SU-DHL-6 (cell line): Measurements from ENCODE around the gene TOE1.

Source experiments
- H2AFZ ChIP-seq: fragments of 200-600 bp; sonication (generic); 2 replicates; pipeline ENCODE4 v1.6.1; 2014; ENCODE audit warnings: low read depth, mild to moderate bottlenecking, moderate library complexity, mixed read lengths, antibody characterized with exemption, low read length; ENCODE audit not compliant: severe bottlenecking
- H3F3A ChIP-seq: fragments of 200-600 bp; shearing (Covaris generic); 2 replicates; pipeline ENCODE4 v1.6.0; 2016; ENCODE audit warnings: antibody characterized with exemption, mild to moderate bottlenecking; ENCODE audit not compliant: insufficient read depth
- H3K27ac ChIP-seq: fragments of 200-600 bp; sonication (generic); 2 replicates; pipeline ENCODE4 v1.5.1; 2016; ENCODE audit warnings: low read depth, mild to moderate bottlenecking, low read length, moderate library complexity, mixed read lengths
- H3K27me3 ChIP-seq: fragments of 200-600 bp; sonication (generic), shearing (Covaris generic); 2 replicates; pipeline ENCODE4 v1.6.0; 2014; ENCODE audit warnings: mild to moderate bottlenecking, low read length
- H3K36me3 ChIP-seq: fragments of 200-600 bp; sonication (generic); 2 replicates; pipeline ENCODE4 v1.6.1; 2014; ENCODE audit warnings: mild to moderate bottlenecking, low read length, mixed read lengths
- H3K4me2 ChIP-seq: fragments of 300-600, 200-600 bp; shearing (Covaris generic), sonication (generic); 2 replicates; pipeline ENCODE4 v1.6.0; 2014; ENCODE audit warnings: low read length, low read depth, mild to moderate bottlenecking; ENCODE audit not compliant: poor library complexity, severe bottlenecking
- H3K4me3 ChIP-seq: fragments of 200-600 bp; sonication (generic); 2 replicates; pipeline ENCODE4 v1.5.1; 2014; ENCODE audit warnings: antibody characterized with exemption, low read length, mild to moderate bottlenecking, mixed read lengths; ENCODE audit not compliant: insufficient read depth, poor library complexity, severe bottlenecking
- H3K79me2 ChIP-seq: fragments of 200-600 bp; sonication (generic); 2 replicates; pipeline ENCODE4 v1.6.1; 2014; ENCODE audit warnings: mild to moderate bottlenecking, low read length, moderate library complexity; ENCODE audit not compliant: insufficient read depth
- H3K9ac ChIP-seq: fragments of 200-600 bp; sonication (generic); 2 replicates; pipeline ENCODE4 v1.7.0; 2014; ENCODE audit warnings: mild to moderate bottlenecking, low read length
- H3K9me2 ChIP-seq: fragments of 200-600 bp; sonication (generic); replicated peaks from 2 replicates; pipeline ENCODE4 v1.6.1; 2014; ENCODE audit warnings: low read length; ENCODE audit not compliant: insufficient read depth
- H3K9me3 ChIP-seq: fragments of 200-600 bp; sonication (generic); 2 replicates; pipeline ENCODE4 v1.6.1; 2014; ENCODE audit warnings: low read length, mixed read lengths; ENCODE audit not compliant: insufficient read depth
- H4K20me1 ChIP-seq: fragments of 200-600 bp; sonication (generic); 2 replicates; pipeline ENCODE4 v1.6.1; 2014; ENCODE audit warnings: low read depth, mild to moderate bottlenecking, antibody characterized with exemption, low read length, moderate library complexity, mixed read lengths
- EZH2phosphoT487 ChIP-seq: fragments of 200-600 bp; sonication (generic), shearing (Covaris generic); conservative IDR thresholded peaks from 2 replicates; pipeline ENCODE4 v1.6.1; 2018; ENCODE audit warnings: mild to moderate bottlenecking, antibody characterized with exemption, low read length, moderate library complexity, mixed read lengths
- TF ChIP-seq, protein P1 (sequence below): fragments of 200-600 bp; sonication (generic); IDR thresholded peaks from one replicate; pipeline ENCODE4 v1.5.1; 2017; ENCODE audit warnings: antibody characterized with exemption, mild to moderate bottlenecking, low read length, moderate library complexity; ENCODE audit not compliant: insufficient read depth, poor library complexity, severe bottlenecking

TOE1 gene

GRCh38 chr1:45317166-45317565 is 22.8 kb upstream of the TOE1 start:
- Histone ChIP-seq H3K79me2 (no peaks in the 10 kb centered on the region), H3K9me2 (no peaks in the 10 kb centered on the region), H3K36me3 (no peaks in the 10 kb centered on the region), H3K27me3 (no peaks in the 10 kb centered on the region), H4K20me1 (no peaks in the 10 kb centered on the region), H2AFZ (no peak overlapping the region), H3K27ac (no peak overlapping the region), H3F3A (no peaks in the 10 kb centered on the region), H3K9ac (no peak overlapping the region), H3K9me3 (no peaks in the 10 kb centered on the region), H3K4me2 (no peak overlapping the region), H3K4me3 (no peak overlapping the region)
- TF ChIP-seq, protein P1, sequence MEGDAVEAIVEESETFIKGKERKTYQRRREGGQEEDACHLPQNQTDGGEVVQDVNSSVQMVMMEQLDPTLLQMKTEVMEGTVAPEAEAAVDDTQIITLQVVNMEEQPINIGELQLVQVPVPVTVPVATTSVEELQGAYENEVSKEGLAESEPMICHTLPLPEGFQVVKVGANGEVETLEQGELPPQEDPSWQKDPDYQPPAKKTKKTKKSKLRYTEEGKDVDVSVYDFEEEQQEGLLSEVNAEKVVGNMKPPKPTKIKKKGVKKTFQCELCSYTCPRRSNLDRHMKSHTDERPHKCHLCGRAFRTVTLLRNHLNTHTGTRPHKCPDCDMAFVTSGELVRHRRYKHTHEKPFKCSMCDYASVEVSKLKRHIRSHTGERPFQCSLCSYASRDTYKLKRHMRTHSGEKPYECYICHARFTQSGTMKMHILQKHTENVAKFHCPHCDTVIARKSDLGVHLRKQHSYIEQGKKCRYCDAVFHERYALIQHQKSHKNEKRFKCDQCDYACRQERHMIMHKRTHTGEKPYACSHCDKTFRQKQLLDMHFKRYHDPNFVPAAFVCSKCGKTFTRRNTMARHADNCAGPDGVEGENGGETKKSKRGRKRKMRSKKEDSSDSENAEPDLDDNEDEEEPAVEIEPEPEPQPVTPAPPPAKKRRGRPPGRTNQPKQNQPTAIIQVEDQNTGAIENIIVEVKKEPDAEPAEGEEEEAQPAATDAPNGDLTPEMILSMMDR: no peak
- TF ChIP-seq EZH2phosphoT487: no peak

DNA sequence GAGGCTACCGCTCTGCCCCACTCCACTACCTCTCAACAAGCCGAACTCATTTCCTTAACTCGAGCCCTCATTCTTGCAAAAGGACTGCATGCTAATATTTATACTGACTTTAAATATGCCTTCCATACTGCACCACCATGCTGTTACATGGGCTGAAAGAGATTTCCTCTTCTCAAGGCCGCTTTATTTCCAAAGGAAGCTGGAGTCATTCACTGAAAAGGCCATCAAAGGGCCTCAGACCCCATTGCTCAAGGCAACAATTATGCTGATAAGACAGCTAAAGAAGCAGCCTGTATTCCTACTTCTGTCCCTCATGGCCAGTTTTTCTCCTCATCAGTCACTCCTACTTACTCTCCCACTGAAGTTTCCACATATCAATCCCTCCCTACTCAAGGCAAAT is 20.2 kb upstream of the TOE1 start:
- Histone ChIP-seq H3K9me2 (no peaks in the 10 kb centered on the region), H3K9me3 (no peaks in the 10 kb centered on the region), H3K36me3 (no peaks in the 10 kb centered on the region), H3K4me2 (no peak overlapping the region), H3K4me3 (no peak overlapping the region), H3F3A (no peaks in the 10 kb centered on the region), H3K79me2 (no peaks in the 10 kb centered on the region), H3K27ac (no peak overlapping the region), H3K9ac (no peak overlapping the region), H3K27me3 (no peaks in the 10 kb centered on the region), H4K20me1 (no peaks in the 10 kb centered on the region), H2AFZ (no peak overlapping the region)
- TF ChIP-seq, protein P1: no peak
- TF ChIP-seq EZH2phosphoT487: no peak

- no peak overlapping the region for H3K27ac ChIP-seq
- no peaks in the 10 kb centered on the region for H4K20me1 ChIP-seq
- no peak overlapping the region for H2AFZ ChIP-seq
- TF ChIP-seq EZH2phosphoT487: no peak
- TF ChIP-seq, protein P1: no peak
- H3K9me2 ChIP-seq: no peaks in the 10 kb centered on the region
- 0 out of 2 replicates have a peak, but pooled peaks cover 6% of the 10 kb centered on the region for H3F3A ChIP-seq
- H3K9ac ChIP-seq: no peak overlapping the region
- H3K4me2 ChIP-seq: no peak overlapping the region
- H3K36me3 ChIP-seq: no peaks in the 10 kb centered on the region
- H3K4me3 ChIP-seq: no peak overlapping the region
- H3K79me2 ChIP-seq: 0 out of 2 replicates have a peak, but pooled peaks cover 1% of the 10 kb centered on the region
- H3K27me3 ChIP-seq: no peaks in the 10 kb centered on the region
- H3K9me3 ChIP-seq: no peaks in the 10 kb centered on the region
Observed at GRCh38 chr1:45321444-45321843, 18.5 kb upstream of the TOE1 start.
